Ovary (tissue), 9 donors: ENCODE measurements around the gene SAMD9L. TPM values are rescaled to one million over a fixed set of nuclear protein-coding genes. Genes with fewer than 3 reads are reported as not detected.

Experiments used
- DNase-seq, 5 donors: peaks; one replicate each; pipeline ENCODE4 v3.0.0-alpha.2; 2019 to 2020
- H3K27ac ChIP-seq, 2 donors: fragments of 200-600 bp; one replicate each; pipeline versions ENCODE4 v1.5.1 to v1.8.0; 2019 to 2022
- H3K27me3 ChIP-seq: fragments of 200-600 bp; one replicate; pipeline ENCODE4 v1.8.0; 2022
- H3K36me3 ChIP-seq: fragments of 200-600 bp; sonication (generic); one replicate; pipeline ENCODE4 v1.5.1; 2019
- H3K4me1 ChIP-seq: one replicate; pipeline ENCODE4 v1.8.1; 2013; ENCODE audit warnings: mild to moderate bottlenecking, moderate library complexity; ENCODE audit not compliant: insufficient read depth
- H3K4me3 ChIP-seq: fragments of 200-600 bp; sonication (generic); one replicate; pipeline ENCODE4 v1.5.1; 2017
- H3K9me3 ChIP-seq, 2 donors: fragments of 200-600 bp in 1 of 2; sonication (generic) in 1 of 2; one replicate each; pipeline versions ENCODE4 v1.5.1 to v1.8.1; 2013 to 2019; ENCODE audit warnings: mild to moderate bottlenecking in 1 of 2, moderate library complexity in 1 of 2
- EP300 ChIP-seq: sonication (generic); formaldehyde crosslinking; IDR thresholded peaks from one replicate; pipeline ENCODE4 v1.6.1; 2017; ENCODE audit warnings: antibody characterized with exemption
- POLR2A ChIP-seq: fragments of 450-650 bp; IDR thresholded peaks from one replicate; pipeline ENCODE4 v1.6.1; 2017; ENCODE audit warnings: antibody characterized with exemption, mild to moderate bottlenecking, moderate library complexity
- WGBS, 3 donors: extraction: QIAGEN DNeasy Blood & Tissue Kit in 1 of 3; methylation state at CpG; one replicate each; pipeline versions ENCODE4 v1.1.5 to v1.1.7; 2013 to 2017; 5-methylcytosine and 5-hydroxymethylcytosine counted together
- intact Hi-C, 4 donors: fragments of 100-400 bp; cut with DNase I; formaldehyde crosslinking; loops; one replicate each; pipeline versions ENCODE4 v1.11.0 to v1.15.1; 2022 to 2023
- polyA plus RNA-seq, 2 donors: library from polyadenylated mRNA; stranded (reverse); fragments of 200-250 nt in 1 of 2; fragments of 350-450 nt in 1 of 2; fragmentation: Illumina TruSeq in 1 of 2; extraction: RNeasy Lipid Tissue Mini Kit (QIAGEN cat#74804) in 1 of 2; gene quantifications; one replicate each; pipeline ENCODE4 v1.2.3, GENCODE V29; 2013 to 2014
- total RNA-seq, 7 donors: library from RNA; depleted of rRNA in 2 of 7; stranded (reverse); fragments of >200 nt in 2 of 7; fragmentation: NEBNext Ultra II Directional in 3 of 7; extraction: Animal tissue kit (Norgen Biotek cat#: 25700) in 3 of 7; gene quantifications; one replicate each; pipeline versions ENCODE4 v1.1.0 to v1.2.4, GENCODE V29; 2016 to 2023
- TF ChIP-seq, protein P1 (sequence below), 3 donors: fragments of 450-650 bp in 2 of 3; fragments of 200-600 bp in 1 of 3; IDR thresholded peaks; one replicate each; pipeline versions ENCODE4 v1.5.1 to v1.8.0; 2016 to 2022; ENCODE audit warnings: antibody characterized with exemption in 3 of 3, mild to moderate bottlenecking in 1 of 3
- donor health status: DM: no; HTN: no; CAD: no; lungs with moderate emphysema.
- donor health status: DM: no; HTN: no; CAD: no.
- donor health status: Bipolar disorder and iron deficiency.
- donor health status: DM: yes; HTN: yes; CAD: no.
- donor health status: DM: no; HTN: no; CAD: no.
- donor health status: DM: yes; HTN: yes; CAD: no.

The SAMD9L gene
- total and polyA plus RNA-seq, 9 donors: 4.2 to 18.5 (median 8.7) TPM

GRCh38 chr7:93146036-93146435 is 2.1 kb downstream of the SAMD9L start:
- Histone ChIP-seq H3K27me3 (no peaks in the 10 kb centered on the region), H3K27ac (no peak overlapping the region), H3K4me1 (peaks cover 5% of the 10 kb centered on the region), H3K9me3 (peaks cover 0 to 1% of the 10 kb centered on the region in 2 donors), H3K36me3 (no peaks in the 10 kb centered on the region), H3K4me3 (no peak overlapping the region)
- intact Hi-C loops: no loop called here
- no peak for TF ChIP-seq POLR2A
- TF ChIP-seq, protein P1, sequence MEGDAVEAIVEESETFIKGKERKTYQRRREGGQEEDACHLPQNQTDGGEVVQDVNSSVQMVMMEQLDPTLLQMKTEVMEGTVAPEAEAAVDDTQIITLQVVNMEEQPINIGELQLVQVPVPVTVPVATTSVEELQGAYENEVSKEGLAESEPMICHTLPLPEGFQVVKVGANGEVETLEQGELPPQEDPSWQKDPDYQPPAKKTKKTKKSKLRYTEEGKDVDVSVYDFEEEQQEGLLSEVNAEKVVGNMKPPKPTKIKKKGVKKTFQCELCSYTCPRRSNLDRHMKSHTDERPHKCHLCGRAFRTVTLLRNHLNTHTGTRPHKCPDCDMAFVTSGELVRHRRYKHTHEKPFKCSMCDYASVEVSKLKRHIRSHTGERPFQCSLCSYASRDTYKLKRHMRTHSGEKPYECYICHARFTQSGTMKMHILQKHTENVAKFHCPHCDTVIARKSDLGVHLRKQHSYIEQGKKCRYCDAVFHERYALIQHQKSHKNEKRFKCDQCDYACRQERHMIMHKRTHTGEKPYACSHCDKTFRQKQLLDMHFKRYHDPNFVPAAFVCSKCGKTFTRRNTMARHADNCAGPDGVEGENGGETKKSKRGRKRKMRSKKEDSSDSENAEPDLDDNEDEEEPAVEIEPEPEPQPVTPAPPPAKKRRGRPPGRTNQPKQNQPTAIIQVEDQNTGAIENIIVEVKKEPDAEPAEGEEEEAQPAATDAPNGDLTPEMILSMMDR (IDR thresholded peaks at IDR 0.05): no peak
- no peak for DNase-seq
- 36 to 58% (median 57%) methylated on average over 1 of the region's 1 CpG for WGBS, 3 donors

DNA sequence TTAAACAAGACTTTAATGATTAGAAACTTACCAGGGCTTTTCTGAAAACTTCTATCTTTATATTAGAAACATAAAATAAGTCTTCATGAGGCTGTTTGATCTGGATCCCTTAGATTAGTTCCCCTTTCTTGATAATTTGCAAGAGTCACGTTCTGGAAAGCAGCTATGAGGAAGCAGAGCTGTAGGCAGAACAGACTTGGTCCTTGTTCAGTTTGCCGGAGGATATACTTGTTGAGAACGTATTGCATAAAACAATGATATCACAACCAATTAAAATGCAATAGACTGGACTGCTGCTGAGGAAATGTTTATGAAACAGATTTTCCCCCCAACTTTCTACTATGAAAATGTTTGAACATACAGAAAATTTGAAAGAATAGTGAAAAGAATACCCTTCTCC is 2.8 kb downstream of the SAMD9L start:
- intact Hi-C loops: no loop called here
- no peak overlapping the region for H3K4me3 ChIP-seq
- H3K9me3 ChIP-seq: peaks cover 0 to 8% of the 10 kb centered on the region in 2 donors
- no peak for DNase-seq
- 70 to 80% (median 78%) methylated on average over 3 of the region's 3 CpGs for WGBS, 3 donors
- no peak for TF ChIP-seq EP300
- TF ChIP-seq POLR2A: no peak
- TF ChIP-seq, protein P1 (IDR thresholded peaks at IDR 0.05): no peak
- H3K36me3 ChIP-seq: no peaks in the 10 kb centered on the region
- H3K27me3 ChIP-seq: no peaks in the 10 kb centered on the region
- no peak overlapping the region for H3K27ac ChIP-seq
- peaks cover 5% of the 10 kb centered on the region for H3K4me1 ChIP-seq

GRCh38 chr7:93142127-93142526 is 6.1 kb downstream of the SAMD9L start:
- no peaks in the 10 kb centered on the region for H3K36me3 ChIP-seq
- intact Hi-C loops: no loop called here
- H3K27me3 ChIP-seq: no peaks in the 10 kb centered on the region
- DNase-seq: no peak
- H3K4me1 ChIP-seq: peaks cover 5% of the 10 kb centered on the region
- no peak overlapping the region for H3K27ac ChIP-seq
- TF ChIP-seq POLR2A (no peak), EP300 (no peak)
- TF ChIP-seq, protein P1 (IDR thresholded peaks at IDR 0.05): no peak
- H3K9me3 ChIP-seq: peaks cover 0 to 21% of the 10 kb centered on the region in 2 donors
- H3K4me3 ChIP-seq: no peak overlapping the region
- 93 to 100% (median 95%) methylated on average over 1 of the region's 1 CpG for WGBS, 3 donors

GRCh38 chr7:93140582-93141191 is 7.5 kb downstream of the SAMD9L start:
- H3K36me3 ChIP-seq: no peaks in the 10 kb centered on the region
- WGBS, 3 donors: 94 to 97% (median 96%) methylated on average over 3 of the region's 3 CpGs
- H3K27me3 ChIP-seq: no peaks in the 10 kb centered on the region
- H3K9me3 ChIP-seq: peaks cover 0 to 26% of the 10 kb centered on the region in 2 donors
- intact Hi-C loops: no loop called here
- no peak for TF ChIP-seq EP300
- no peak for TF ChIP-seq POLR2A
- TF ChIP-seq, protein P1 (IDR thresholded peaks at IDR 0.05): no peak
- no peaks in the 10 kb centered on the region for H3K4me1 ChIP-seq
- no peak overlapping the region for H3K4me3 ChIP-seq
- H3K27ac ChIP-seq: no peak overlapping the region
- no peak for DNase-seq
